Immature natural killer cell (primary cell): ENCODE data around the gene BRD3. TPM values are rescaled to one million over a fixed set of nuclear protein-coding genes. Genes with fewer than 3 reads are reported as not detected.
"Not testable (repeated sequence)": the region's sequence is repeated elsewhere in the genome, so short reads cannot be mapped to it uniquely, and the experiment has no call there.

Source experiments
- DNase-seq, 3 donors: peaks; one replicate each; pipeline ENCODE4 v3.0.0; 2022; ENCODE audit warnings: mixed read lengths in 1 of 3
- H3K27ac Mint-ChIP-seq, 6 donors: one replicate each; pipeline ENCODE4 v1.8.0; 2020; ENCODE audit warnings: mixed read lengths in 6 of 6, mild to moderate bottlenecking in 5 of 6, inconsistent platforms in 4 of 6, moderate library complexity in 3 of 6
- H3K27me3 Mint-ChIP-seq, 3 donors: one replicate each; pipeline ENCODE4 v1.8.0; 2020 to 2021; ENCODE audit warnings: low read depth in 3 of 3, mild to moderate bottlenecking in 3 of 3, mixed read lengths in 3 of 3, moderate library complexity in 3 of 3, inconsistent platforms in 1 of 3
- H3K36me3 Mint-ChIP-seq, 3 donors: one replicate each; pipeline ENCODE4 v1.8.0; 2020; ENCODE audit warnings: mixed read lengths in 3 of 3, inconsistent platforms in 2 of 3, mild to moderate bottlenecking in 2 of 3
- H3K4me1 Mint-ChIP-seq, 2 donors: one replicate each; pipeline ENCODE4 v1.8.0; 2020; ENCODE audit warnings: inconsistent platforms in 2 of 2, mild to moderate bottlenecking in 2 of 2, mixed read lengths in 2 of 2, moderate library complexity in 1 of 2
- H3K4me3 Mint-ChIP-seq, 5 donors: one replicate each; pipeline ENCODE4 v1.8.0; 2020; ENCODE audit warnings: mild to moderate bottlenecking in 5 of 5, mixed read lengths in 5 of 5, inconsistent platforms in 3 of 5, moderate library complexity in 3 of 5
- H3K9me3 Mint-ChIP-seq, 6 donors: one replicate each; pipeline ENCODE4 v1.8.0; 2020; ENCODE audit warnings: mild to moderate bottlenecking in 6 of 6, mixed read lengths in 6 of 6, inconsistent platforms in 4 of 6, moderate library complexity in 3 of 6
- polyA plus RNA-seq, 3 donors: library from polyadenylated mRNA; unstranded; fragments of 300-500 nt; fragmentation: Illumina TruSeq; gene quantifications; one replicate each; pipeline ENCODE4 v1.2.3, GENCODE V29; 2021

BRD3 gene
- polyA plus RNA-seq, 3 donors from 2014 or later: 24.2 to 43.4 (median 29.0) TPM

- no peaks in the 10 kb centered on the region for H3K36me3 Mint-ChIP-seq
- H3K4me3 Mint-ChIP-seq: peak overlapping the region; percentile 30 to 72 (median 48)
- peak in 1 of 3 donors; percentile 7 for DNase-seq
- peaks cover 0 to 8% (median 8%) of the 10 kb centered on the region in 3 donors for H3K27me3 Mint-ChIP-seq
- H3K4me1 Mint-ChIP-seq: peaks cover 0 to 3% of the 10 kb centered on the region in 2 donors
- H3K9me3 Mint-ChIP-seq: no peaks in the 10 kb centered on the region
- no peak overlapping the region for H3K27ac Mint-ChIP-seq
These were observed 76.5 kb downstream of the BRD3 start for GRCh38 chr9:133991214-133991921.

- no peaks in the 10 kb centered on the region for H3K36me3 Mint-ChIP-seq
- DNase-seq: no peak
- peaks cover 1 to 10% (median 6%) of the 10 kb centered on the region in 3 donors for H3K27me3 Mint-ChIP-seq
These were observed 77.2 kb downstream of the BRD3 start for GRCh38 chr9:133990366-133991213.

GRCh38 chr9:133989625-133990365 is 78.0 kb downstream of the BRD3 start:
- no peaks in the 10 kb centered on the region for H3K9me3 Mint-ChIP-seq
- no peaks in the 10 kb centered on the region for H3K36me3 Mint-ChIP-seq
- peak overlapping the region in 3 of 5 donors; percentile 21 to 44 (median 29) for H3K4me3 Mint-ChIP-seq
- peaks cover 0 to 3% of the 10 kb centered on the region in 2 donors for H3K4me1 Mint-ChIP-seq
- H3K27ac Mint-ChIP-seq: no peak overlapping the region
- DNase-seq: no peak
- peaks cover 1 to 12% (median 6%) of the 10 kb centered on the region in 3 donors for H3K27me3 Mint-ChIP-seq

More at GRCh38 chr9:133990366-133991213, 77.2 kb downstream of the BRD3 start:
- Mint-ChIP-seq H3K4me3 (peak overlapping the region; percentile 30 to 72 (median 48)), H3K4me1 (peaks cover 0 to 3% of the 10 kb centered on the region in 2 donors), H3K27ac (no peak overlapping the region), H3K9me3 (no peaks in the 10 kb centered on the region)

- H3K36me3 Mint-ChIP-seq, H3K4me1 Mint-ChIP-seq, H3K27me3 Mint-ChIP-seq, DNase-seq, H3K4me3 Mint-ChIP-seq, H3K9me3 Mint-ChIP-seq, H3K27ac Mint-ChIP-seq: not testable (repeated sequence)
These were observed 79.1 kb downstream of the BRD3 start for GRCh38 chr9:133988771-133989170.

- peaks cover 1 to 9% (median 6%) of the 10 kb centered on the region in 3 donors for H3K27me3 Mint-ChIP-seq
- H3K27ac Mint-ChIP-seq: no peak overlapping the region
- no peaks in the 10 kb centered on the region for H3K36me3 Mint-ChIP-seq
- H3K4me1 Mint-ChIP-seq: peaks cover 0 to 2% of the 10 kb centered on the region in 2 donors
- DNase-seq: no peak
- H3K4me3 Mint-ChIP-seq: peak overlapping the region in 1 of 5 donors; percentile 9
- H3K9me3 Mint-ChIP-seq: no peaks in the 10 kb centered on the region
These were observed 79.7 kb downstream of the BRD3 start for GRCh38 chr9:133987946-133988665.

GRCh38 chr9:133987446-133987788 is 80.4 kb downstream of the BRD3 start:
- Mint-ChIP-seq H3K4me1 (peaks cover 0 to 2% of the 10 kb centered on the region in 2 donors), H3K27ac (no peak overlapping the region), H3K27me3 (peaks cover 1 to 9% (median 6%) of the 10 kb centered on the region in 3 donors), H3K9me3 (no peaks in the 10 kb centered on the region), H3K4me3 (no peak overlapping the region), H3K36me3 (no peaks in the 10 kb centered on the region)
- no peak for DNase-seq

GRCh38 chr9:133986774-133987445 is 80.9 kb downstream of the BRD3 start:
- H3K36me3 Mint-ChIP-seq: no peaks in the 10 kb centered on the region
- H3K27ac Mint-ChIP-seq: no peak overlapping the region
- DNase-seq: no peak
- no peak overlapping the region for H3K4me3 Mint-ChIP-seq
- peaks cover 0 to 2% of the 10 kb centered on the region in 2 donors for H3K4me1 Mint-ChIP-seq
- H3K27me3 Mint-ChIP-seq: peaks cover 1 to 9% (median 6%) of the 10 kb centered on the region in 3 donors
- H3K9me3 Mint-ChIP-seq: no peaks in the 10 kb centered on the region

- Mint-ChIP-seq H3K4me3 (no peak overlapping the region), H3K36me3 (no peaks in the 10 kb centered on the region)
These were observed 81.8 kb downstream of the BRD3 start for GRCh38 chr9:133986061-133986460.

GRCh38 chr9:133982971-133983720 is 84.7 kb downstream of the BRD3 start:
- H3K27ac Mint-ChIP-seq: no peak overlapping the region
- H3K27me3 Mint-ChIP-seq: peaks cover 1 to 4% (median 2%) of the 10 kb centered on the region in 3 donors
- H3K4me3 Mint-ChIP-seq: no peak overlapping the region
- no peak for DNase-seq
- H3K36me3 Mint-ChIP-seq: no peaks in the 10 kb centered on the region
- H3K9me3 Mint-ChIP-seq: no peaks in the 10 kb centered on the region
- no peaks in the 10 kb centered on the region for H3K4me1 Mint-ChIP-seq

More at GRCh38 chr9:133986061-133986460, 81.8 kb downstream of the BRD3 start:
- Mint-ChIP-seq H3K9me3 (no peaks in the 10 kb centered on the region), H3K27ac (no peak overlapping the region), H3K4me1 (peaks cover 0 to 2% of the 10 kb centered on the region in 2 donors), H3K27me3 (peaks cover 1 to 9% (median 6%) of the 10 kb centered on the region in 3 donors)
- DNase-seq: no peak

GRCh38 chr9:133981958-133982681 is 85.7 kb downstream of the BRD3 start:
- H3K36me3 Mint-ChIP-seq: no peaks in the 10 kb centered on the region
- H3K9me3 Mint-ChIP-seq: no peaks in the 10 kb centered on the region
- no peak for DNase-seq
- no peak overlapping the region for H3K4me3 Mint-ChIP-seq
- H3K27me3 Mint-ChIP-seq: peaks cover 0 to 4% (median 1%) of the 10 kb centered on the region in 3 donors
- H3K4me1 Mint-ChIP-seq: no peaks in the 10 kb centered on the region
- H3K27ac Mint-ChIP-seq: no peak overlapping the region

GRCh38 chr9:133981589-133981957 is 86.3 kb downstream of the BRD3 start:
- DNase-seq: no peak
- H3K27me3 Mint-ChIP-seq: peaks cover 0 to 4% (median 1%) of the 10 kb centered on the region in 3 donors

More at GRCh38 chr9:133981589-133981957, 86.3 kb downstream of the BRD3 start:
- H3K36me3 Mint-ChIP-seq: no peaks in the 10 kb centered on the region
- no peak overlapping the region for H3K4me3 Mint-ChIP-seq
- H3K27ac Mint-ChIP-seq: no peak overlapping the region
- H3K4me1 Mint-ChIP-seq: no peaks in the 10 kb centered on the region
- no peaks in the 10 kb centered on the region for H3K9me3 Mint-ChIP-seq
